PC-9 (cell line): ENCODE results near the gene ALK.

Source experiments
- EZH2 ChIP-seq: fragments of 200-600 bp; sonication (generic); IDR thresholded peaks from 2 replicates; pipeline ENCODE4 v1.8.0; 2017; ENCODE audit warnings: antibody characterized with exemption, low read depth
- TF ChIP-seq, protein P1 (sequence below): fragments of 200-600 bp; sonication (generic); conservative IDR thresholded peaks from 2 replicates; pipeline ENCODE4 v1.6.1; 2017; ENCODE audit warnings: mixed run types, antibody characterized with exemption, mild to moderate bottlenecking, moderate library complexity

- TF ChIP-seq, protein P1, sequence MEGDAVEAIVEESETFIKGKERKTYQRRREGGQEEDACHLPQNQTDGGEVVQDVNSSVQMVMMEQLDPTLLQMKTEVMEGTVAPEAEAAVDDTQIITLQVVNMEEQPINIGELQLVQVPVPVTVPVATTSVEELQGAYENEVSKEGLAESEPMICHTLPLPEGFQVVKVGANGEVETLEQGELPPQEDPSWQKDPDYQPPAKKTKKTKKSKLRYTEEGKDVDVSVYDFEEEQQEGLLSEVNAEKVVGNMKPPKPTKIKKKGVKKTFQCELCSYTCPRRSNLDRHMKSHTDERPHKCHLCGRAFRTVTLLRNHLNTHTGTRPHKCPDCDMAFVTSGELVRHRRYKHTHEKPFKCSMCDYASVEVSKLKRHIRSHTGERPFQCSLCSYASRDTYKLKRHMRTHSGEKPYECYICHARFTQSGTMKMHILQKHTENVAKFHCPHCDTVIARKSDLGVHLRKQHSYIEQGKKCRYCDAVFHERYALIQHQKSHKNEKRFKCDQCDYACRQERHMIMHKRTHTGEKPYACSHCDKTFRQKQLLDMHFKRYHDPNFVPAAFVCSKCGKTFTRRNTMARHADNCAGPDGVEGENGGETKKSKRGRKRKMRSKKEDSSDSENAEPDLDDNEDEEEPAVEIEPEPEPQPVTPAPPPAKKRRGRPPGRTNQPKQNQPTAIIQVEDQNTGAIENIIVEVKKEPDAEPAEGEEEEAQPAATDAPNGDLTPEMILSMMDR, result no peak
- no peak for TF ChIP-seq EZH2
These were observed 680.8 kb downstream of the ALK start for GRCh38 chr2:29240601-29241000.
